ENCODE results near the gene MCAM.

The MCAM gene

GRCh38 chr11:119316729-119317591 lies at the start of gene MCAM:
TSS of gene MCAM (minus strand) at chr11:119317130. CDS start at chr11:119317101, 29 bp downstream.
- TF ChIP-seq, protein P1, sequence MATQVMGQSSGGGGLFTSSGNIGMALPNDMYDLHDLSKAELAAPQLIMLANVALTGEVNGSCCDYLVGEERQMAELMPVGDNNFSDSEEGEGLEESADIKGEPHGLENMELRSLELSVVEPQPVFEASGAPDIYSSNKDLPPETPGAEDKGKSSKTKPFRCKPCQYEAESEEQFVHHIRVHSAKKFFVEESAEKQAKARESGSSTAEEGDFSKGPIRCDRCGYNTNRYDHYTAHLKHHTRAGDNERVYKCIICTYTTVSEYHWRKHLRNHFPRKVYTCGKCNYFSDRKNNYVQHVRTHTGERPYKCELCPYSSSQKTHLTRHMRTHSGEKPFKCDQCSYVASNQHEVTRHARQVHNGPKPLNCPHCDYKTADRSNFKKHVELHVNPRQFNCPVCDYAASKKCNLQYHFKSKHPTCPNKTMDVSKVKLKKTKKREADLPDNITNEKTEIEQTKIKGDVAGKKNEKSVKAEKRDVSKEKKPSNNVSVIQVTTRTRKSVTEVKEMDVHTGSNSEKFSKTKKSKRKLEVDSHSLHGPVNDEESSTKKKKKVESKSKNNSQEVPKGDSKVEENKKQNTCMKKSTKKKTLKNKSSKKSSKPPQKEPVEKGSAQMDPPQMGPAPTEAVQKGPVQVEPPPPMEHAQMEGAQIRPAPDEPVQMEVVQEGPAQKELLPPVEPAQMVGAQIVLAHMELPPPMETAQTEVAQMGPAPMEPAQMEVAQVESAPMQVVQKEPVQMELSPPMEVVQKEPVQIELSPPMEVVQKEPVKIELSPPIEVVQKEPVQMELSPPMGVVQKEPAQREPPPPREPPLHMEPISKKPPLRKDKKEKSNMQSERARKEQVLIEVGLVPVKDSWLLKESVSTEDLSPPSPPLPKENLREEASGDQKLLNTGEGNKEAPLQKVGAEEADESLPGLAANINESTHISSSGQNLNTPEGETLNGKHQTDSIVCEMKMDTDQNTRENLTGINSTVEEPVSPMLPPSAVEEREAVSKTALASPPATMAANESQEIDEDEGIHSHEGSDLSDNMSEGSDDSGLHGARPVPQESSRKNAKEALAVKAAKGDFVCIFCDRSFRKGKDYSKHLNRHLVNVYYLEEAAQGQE (IDR thresholded peaks at IDR 0.05; ENCODE audit: low read depth): no peak
- TF ChIP-seq FOXM1 (IDR thresholded peaks at IDR 0.05; ENCODE audit: borderline replicate concordance, low read depth) (no peak), ZBTB7A (IDR thresholded peaks at IDR 0.05; ENCODE audit: low read depth) (peak; percentile 24; the same call in 1 of the 2 replicates), EGR1 (IDR thresholded peaks at IDR 0.05) (no peak), TAF1 (IDR thresholded peaks at IDR 0.05; ENCODE audit: low read depth) (peak; percentile 80), TCF12 (IDR thresholded peaks at IDR 0.05; ENCODE audit: low read depth) (no peak; the same call in 1 of the 2 replicates), EP300 (IDR thresholded peaks at IDR 0.05; ENCODE audit: borderline replicate concordance) (no peak)
- TF ChIP-seq, protein P2, sequence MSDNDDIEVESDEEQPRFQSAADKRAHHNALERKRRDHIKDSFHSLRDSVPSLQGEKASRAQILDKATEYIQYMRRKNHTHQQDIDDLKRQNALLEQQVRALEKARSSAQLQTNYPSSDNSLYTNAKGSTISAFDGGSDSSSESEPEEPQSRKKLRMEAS (IDR thresholded peaks at IDR 0.05): peak; percentile 58; the same call in 1 of the 2 replicates

DNA sequence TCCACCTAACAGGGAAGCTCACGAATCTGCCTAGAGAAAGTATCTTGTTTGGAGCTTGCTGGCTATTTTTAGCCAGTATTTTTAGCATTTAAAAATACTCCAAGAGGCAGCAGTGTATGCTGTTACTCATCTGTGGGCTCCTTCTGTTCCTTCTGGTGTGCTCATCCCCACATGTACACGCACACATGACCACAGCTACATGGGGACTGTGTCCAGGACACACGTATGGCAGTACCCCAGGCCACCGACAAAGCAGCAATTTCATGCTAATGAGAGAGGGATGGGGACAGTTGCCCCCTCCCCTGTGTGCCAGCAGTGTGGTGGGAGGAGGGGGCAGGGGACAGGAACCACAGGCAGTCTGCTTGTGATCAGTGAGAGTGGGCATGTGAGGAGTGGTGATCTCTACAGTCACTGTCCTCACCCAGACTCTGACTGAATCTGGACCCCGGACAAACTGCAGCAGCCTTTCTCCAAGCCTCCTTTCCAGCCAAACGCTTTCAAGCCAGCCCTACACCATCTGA lies 48.2 kb upstream of the MCAM start:
- TF ChIP-seq NFIC (IDR thresholded peaks at IDR 0.05) (no peak), RAD21 (IDR thresholded peaks at IDR 0.05; ENCODE audit: low read depth) (no peak), ZBTB7A (IDR thresholded peaks at IDR 0.05; ENCODE audit: low read depth) (no peak), CEBPB (IDR thresholded peaks at IDR 0.05) (no peak), USF1 (IDR thresholded peaks at IDR 0.05) (no peak), TEAD4 (IDR thresholded peaks at IDR 0.05) (no peak), FOXM1 (IDR thresholded peaks at IDR 0.05; ENCODE audit: borderline replicate concordance, low read depth) (no peak), TCF12 (IDR thresholded peaks at IDR 0.05; ENCODE audit: low read depth) (no peak), CREB1 (IDR thresholded peaks at IDR 0.05; ENCODE audit: low read depth) (no peak), EGR1 (IDR thresholded peaks at IDR 0.05) (no peak), EP300 (IDR thresholded peaks at IDR 0.05; ENCODE audit: borderline replicate concordance) (no peak), TAF1 (IDR thresholded peaks at IDR 0.05; ENCODE audit: low read depth) (no peak), YY1 (IDR thresholded peaks at IDR 0.05; ENCODE audit: low read depth) (no peak)
- TF ChIP-seq, protein P2 (IDR thresholded peaks at IDR 0.05): no peak
- TF ChIP-seq, protein P1 (IDR thresholded peaks at IDR 0.05; ENCODE audit: low read depth): no peak

DNA sequence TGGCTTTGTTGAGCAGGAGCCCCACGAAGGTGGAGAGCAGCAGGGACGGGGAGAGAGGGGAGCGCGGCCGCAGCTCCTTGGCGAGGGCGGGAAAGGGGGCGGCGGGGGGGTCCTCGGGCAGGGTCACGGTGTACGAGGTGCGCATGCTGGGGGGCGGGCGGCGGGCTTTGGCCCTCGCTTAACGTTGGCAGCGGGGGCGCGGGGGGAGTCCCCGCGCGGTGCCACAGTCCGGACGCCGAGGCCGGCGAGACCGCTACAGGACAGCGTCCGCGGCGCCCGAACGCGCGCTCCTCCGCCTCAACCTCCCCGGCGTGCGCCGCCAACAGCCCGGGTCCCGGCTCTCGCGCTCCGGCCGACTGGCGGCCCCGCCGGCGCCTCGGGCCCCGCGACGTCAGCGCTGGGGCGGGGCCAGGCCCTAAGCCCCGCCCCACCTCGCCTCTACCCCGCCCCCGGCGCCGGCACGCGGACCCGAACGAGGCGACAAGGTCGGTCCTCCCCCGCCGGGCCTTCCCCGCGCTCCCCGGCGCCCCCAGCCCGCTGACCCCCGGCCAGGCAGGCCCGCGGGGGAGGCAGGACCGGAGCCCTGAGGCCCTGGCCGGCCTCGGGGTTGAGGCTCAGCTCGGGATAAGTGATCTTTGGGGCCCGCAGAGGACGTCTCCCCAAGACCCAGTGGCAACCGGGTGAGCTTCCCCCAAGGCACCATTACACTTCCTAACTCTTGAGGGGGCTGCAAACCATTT lies 47.1 kb upstream of the MCAM start:
- TF ChIP-seq EGR1 (IDR thresholded peaks at IDR 0.05) (no peak), TAF1 (IDR thresholded peaks at IDR 0.05; ENCODE audit: low read depth) (no peak)
- TF ChIP-seq, protein P2 (IDR thresholded peaks at IDR 0.05): peak; percentile 87

DNA sequence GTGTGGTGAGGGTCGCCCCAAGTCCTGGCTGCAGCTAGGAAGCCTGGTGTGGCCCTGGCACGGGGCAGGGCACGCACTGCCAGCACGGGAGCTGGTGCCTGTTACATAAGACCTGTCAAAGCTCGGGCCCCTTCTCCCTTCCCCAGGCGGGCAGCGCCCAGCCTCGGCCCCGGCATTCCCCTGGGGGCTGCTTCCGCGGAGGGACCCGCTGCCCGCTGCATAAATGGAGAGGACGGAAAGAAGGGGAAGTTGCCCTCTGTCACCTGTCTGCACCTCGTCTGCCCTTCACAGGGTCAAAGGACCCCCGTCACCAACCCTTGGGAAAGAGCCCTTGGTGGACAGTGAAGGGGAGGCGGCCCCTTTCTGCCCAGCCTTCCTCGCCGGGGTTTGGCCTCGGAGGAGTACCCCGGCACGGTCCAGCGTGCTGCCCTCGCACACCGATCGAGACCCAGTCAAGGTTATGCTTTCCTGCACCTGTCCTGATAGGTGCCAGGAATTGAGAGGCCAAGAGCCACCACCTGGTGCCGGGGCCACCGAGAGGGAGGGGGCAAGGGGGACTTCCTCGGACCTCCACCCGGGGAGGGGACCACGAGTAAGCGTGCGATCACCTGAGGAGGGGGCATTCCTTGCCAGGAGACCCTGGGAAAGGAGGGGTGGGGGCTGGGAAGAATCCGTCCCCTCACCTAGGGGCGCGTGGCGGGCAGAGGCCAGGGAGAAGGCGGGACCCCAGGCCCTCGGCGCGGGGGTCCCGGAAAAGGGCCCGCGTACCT lies 46.3 kb upstream of the MCAM start:
- TF ChIP-seq CREB1 (IDR thresholded peaks at IDR 0.05; ENCODE audit: low read depth) (no peak), ZBTB7A (IDR thresholded peaks at IDR 0.05; ENCODE audit: low read depth) (no peak; the same call in 1 of the 2 replicates), EGR1 (IDR thresholded peaks at IDR 0.05) (no peak), NFIC (IDR thresholded peaks at IDR 0.05) (no peak), EP300 (IDR thresholded peaks at IDR 0.05; ENCODE audit: borderline replicate concordance) (no peak), TAF1 (IDR thresholded peaks at IDR 0.05; ENCODE audit: low read depth) (no peak), TEAD4 (IDR thresholded peaks at IDR 0.05) (no peak), USF1 (IDR thresholded peaks at IDR 0.05) (no peak), CEBPB (IDR thresholded peaks at IDR 0.05) (no peak)
